Measurements from ENCODE around the gene SSC5D. TPM values are rescaled to one million over a fixed set of nuclear protein-coding genes. Genes with fewer than 3 reads are reported as not detected.

Gene SSC5D
- polyA plus RNA-seq, 1 of the 3 experiments (the other 2 are of a cell fraction): 4.9 TPM

GRCh38 chr19:55544014-55544413 is 55.8 kb downstream of the SSC5D start:
- DNase-seq: no peak
- Histone ChIP-seq H4K20me1 (ENCODE audit: insufficient read depth) (no peaks in the 10 kb centered on the region), H3K4me3 (ENCODE audit: low read depth in 2 of 2, low read length in 1 of 2) (no peak overlapping the region), H3K27ac (ENCODE audit: low read depth in 2 of 2, low read length in 1 of 2) (no peak overlapping the region), H3K9ac (no peak overlapping the region), H3K9me3 (no peaks in the 10 kb centered on the region), H3K4me2 (no peak overlapping the region), H3K36me3 (replicated peaks in 1 of 2; ENCODE audit: control insufficient read depth in 1 of 2, insufficient read depth in 2 of 2, low read length in 1 of 2) (no peaks in the 10 kb centered on the region), H3K4me1 (ENCODE audit: control insufficient read depth in 1 of 2, insufficient read depth in 2 of 2, low read depth in 1 of 2, low read length in 1 of 2) (peaks cover 2 to 17% of the 10 kb centered on the region in 2 experiments; a peak in 2 of 4 replicates), H3K27me3 (ENCODE audit: insufficient read depth) (no peaks in the 10 kb centered on the region), H3F3A (replicated peaks; ENCODE audit: insufficient read depth) (peaks cover 7% of the 10 kb centered on the region), H2AFZ (ENCODE audit: low read depth) (no peak overlapping the region), H3K79me2 (ENCODE audit: insufficient read depth) (no peaks in the 10 kb centered on the region), H3K9me2 (no peaks in the 10 kb centered on the region)
- TF ChIP-seq FOSL2 (IDR thresholded peaks at IDR 0.05; ENCODE audit: borderline replicate concordance, low read depth) (no peak), POLR2AphosphoS5 (IDR thresholded peaks at IDR 0.05; ENCODE audit: low read depth, low read length) (no peak), EP300 (IDR thresholded peaks at IDR 0.05; ENCODE audit: borderline replicate concordance in 1 of 2, low read depth in 1 of 2, low read length in 1 of 2) (no peak), RCOR1 (IDR thresholded peaks at IDR 0.05; ENCODE audit: low read length) (no peak), MEF2A (IDR thresholded peaks at IDR 0.05; ENCODE audit: borderline replicate concordance, low read depth) (no peak), USF1 (IDR thresholded peaks at IDR 0.05; ENCODE audit: borderline replicate concordance, low read depth) (no peak), FOXJ3 (CRISPR knock-in tag; IDR thresholded peaks at IDR 0.05) (no peak), GATA2 (CRISPR knock-in tag; IDR thresholded peaks at IDR 0.05) (no peak), REST (IDR thresholded peaks at IDR 0.05; ENCODE audit: low read depth, low read length) (no peak), EZH2phosphoT487 (IDR thresholded peaks at IDR 0.05; ENCODE audit: borderline replicate concordance, low read depth) (no peak), IRF3 (IDR thresholded peaks at IDR 0.05; ENCODE audit: low read depth, low read length) (no peak), NFIC (IDR thresholded peaks at IDR 0.05; ENCODE audit: borderline replicate concordance) (no peak), CTCF (IDR thresholded peaks at IDR 0.05) (no peak), SMC3 (IDR thresholded peaks at IDR 0.05; ENCODE audit: low read depth, low read length) (no peak), GABPA (IDR thresholded peaks at IDR 0.05; ENCODE audit: low read depth) (no peak), MAX (IDR thresholded peaks at IDR 0.05; ENCODE audit: low read depth) (no peak), RAD21 (IDR thresholded peaks at IDR 0.05; ENCODE audit: low read length) (no peak)
- WGBS (ENCODE audit: low lambda C conversion rate): 54% methylated on average over 3 of the region's 15 CpGs
- POLR2A ChIA-PET: no interaction called here
- CTCF ChIA-PET: interaction anchor here (1.2 to 1.4 kb wide), 2 partner anchors 8 to 40 kb away, joined by 4 to 5 read pairs; no protein-coding TSS in a partner anchor
